Neutrophil (primary cell): ENCODE measurements around the gene ZNF799.
"Not testable (repeated sequence)": the region's sequence is repeated elsewhere in the genome, so short reads cannot be mapped to it uniquely, and the experiment has no call there.

Experiments used
- H3K27ac ChIP-seq: fragments of 200-600 bp; sonication (generic); 2 replicates; pipeline ENCODE4 v1.5.1; 2016; ENCODE audit warnings: mild to moderate bottlenecking, moderate library complexity
- H3K27me3 ChIP-seq: fragments of 200-600 bp; sonication (generic); 2 replicates; pipeline ENCODE4 v1.6.0; 2016; ENCODE audit warnings: mild to moderate bottlenecking
- H3K36me3 ChIP-seq: fragments of 200-600 bp; sonication (generic); 2 replicates; pipeline ENCODE4 v1.5.1; 2017
- H3K4me1 ChIP-seq, 2 experiments: fragments of 200-600 bp in 1 of 2; sonication (generic) in 1 of 2; 1 replicate in 1 of 2; 2 replicates in 1 of 2; pipeline versions ENCODE4 v1.5.1 to v1.6.1; 2013 to 2016; ENCODE audit warnings: low read depth in 1 of 2, low read length in 1 of 2, mild to moderate bottlenecking in 1 of 2, moderate library complexity in 1 of 2; ENCODE audit not compliant: control insufficient read depth in 1 of 2, insufficient read depth in 1 of 2
- H3K4me3 ChIP-seq, 2 experiments: fragments of 200-600 bp in 1 of 2; sonication (generic) in 1 of 2; 1 replicate in 1 of 2; 2 replicates in 1 of 2; pipeline ENCODE4 v1.5.1; 2013 to 2016; ENCODE audit warnings: low read depth in 1 of 2, low read length in 1 of 2, mild to moderate bottlenecking in 1 of 2, moderate library complexity in 1 of 2
- H3K9me3 ChIP-seq: fragments of 200-600 bp; sonication (generic); 2 replicates; pipeline ENCODE4 v1.5.1; 2016
- CTCF ChIP-seq: fragments of 200-600 bp; sonication (generic); IDR thresholded peaks from 2 replicates; pipeline ENCODE4 v1.5.1; 2016; ENCODE audit warnings: antibody characterized with exemption

The ZNF799 gene

GRCh38 chr19:12380444-12380737 lies 20.7 kb downstream of the ZNF799 start:
- TF ChIP-seq CTCF, result no peak
- Histone ChIP-seq H3K27me3 (no peaks in the 10 kb centered on the region), H3K9me3 (peaks cover 21% of the 10 kb centered on the region), H3K4me3 (no peak overlapping the region), H3K36me3 (no peaks in the 10 kb centered on the region), H3K4me1 (no peaks in the 10 kb centered on the region), H3K27ac (no peak overlapping the region)

GRCh38 chr19:12379732-12380443 lies 21.2 kb downstream of the ZNF799 start:
- no peak for TF ChIP-seq CTCF
- H3K36me3 ChIP-seq, result no peaks in the 10 kb centered on the region
- H3K9me3 ChIP-seq, result peaks cover 21% of the 10 kb centered on the region
- H3K27ac ChIP-seq, result no peak overlapping the region
- H3K27me3 ChIP-seq, result no peaks in the 10 kb centered on the region
- H3K4me3 ChIP-seq, result no peak overlapping the region
- H3K4me1 ChIP-seq, result no peaks in the 10 kb centered on the region

GRCh38 chr19:12374026-12374425 lies 27.0 kb downstream of the ZNF799 start:
- H3K4me1 ChIP-seq, result no peaks in the 10 kb centered on the region
- H3K36me3 ChIP-seq, result no peaks in the 10 kb centered on the region
- peaks cover 6% of the 10 kb centered on the region for H3K9me3 ChIP-seq
- TF ChIP-seq CTCF, result no peak
- no peak overlapping the region for H3K4me3 ChIP-seq
- no peak overlapping the region for H3K27ac ChIP-seq
- no peaks in the 10 kb centered on the region for H3K27me3 ChIP-seq

GRCh38 chr19:12365236-12366162 lies 35.6 kb downstream of the ZNF799 start, which contains the start of gene ZNF442:
TSS of gene ZNF442 (minus strand) at chr19:12365683. CDS start at chr19:12363631, 2,052 bp downstream.
- no peak for TF ChIP-seq CTCF
- peaks cover 13% of the 10 kb centered on the region for H3K27me3 ChIP-seq
- no peak within 1 kb of the TSS for H3K27ac ChIP-seq
- peaks cover 11 to 14% of the 10 kb centered on the region in 2 experiments for H3K4me1 ChIP-seq
- H3K9me3 ChIP-seq, result no peaks in the 10 kb centered on the region
- H3K36me3 ChIP-seq, result no peaks in the 10 kb centered on the region
- H3K4me3 ChIP-seq, result peak within 1 kb of the TSS; percentile 61 to 64

- TF ChIP-seq CTCF, result no peak
- Histone ChIP-seq H3K27ac (no peak overlapping the region), H3K9me3 (no peaks in the 10 kb centered on the region), H3K27me3 (peaks cover 13% of the 10 kb centered on the region), H3K4me3 (peak overlapping the region; percentile 61 to 64), H3K4me1 (peaks cover 11 to 14% of the 10 kb centered on the region in 2 experiments), H3K36me3 (no peaks in the 10 kb centered on the region)
Observed at GRCh38 chr19:12364391-12365235, 36.5 kb downstream of the ZNF799 start.

- H3K27me3 ChIP-seq, result peaks cover 13% of the 10 kb centered on the region
- not testable (repeated sequence) for H3K4me3 ChIP-seq, H3K36me3 ChIP-seq, H3K9me3 ChIP-seq, H3K27ac ChIP-seq
- H3K4me1 ChIP-seq, result peaks cover 11 to 14% of the 10 kb centered on the region in 2 experiments
Observed at GRCh38 chr19:12362236-12362635, 38.8 kb downstream of the ZNF799 start.
